GM21367 (cell line): ENCODE data around the gene SREBF1.
"Not testable (repeated sequence)": the region's sequence is repeated elsewhere in the genome, so short reads cannot be mapped to it uniquely, and the experiment has no call there.

ENCODE experiments used
- ATAC-seq: cut with Tn5 transposase; IDR thresholded peaks from one replicate; pipeline ENCODE4 v1.9.1; 2021; ENCODE audit not compliant: unreplicated experiment

Gene SREBF1

GRCh38 chr17:17813055-17813724 is 23.6 kb downstream of the SREBF1 start:
- no peak for ATAC-seq

- ATAC-seq = no peak
Measured at GRCh38 chr17:17812211-17813054, 24.4 kb downstream of the SREBF1 start.

GRCh38 chr17:17811381-17812210 is 25.2 kb downstream of the SREBF1 start:
- ATAC-seq = no peak

DNA sequence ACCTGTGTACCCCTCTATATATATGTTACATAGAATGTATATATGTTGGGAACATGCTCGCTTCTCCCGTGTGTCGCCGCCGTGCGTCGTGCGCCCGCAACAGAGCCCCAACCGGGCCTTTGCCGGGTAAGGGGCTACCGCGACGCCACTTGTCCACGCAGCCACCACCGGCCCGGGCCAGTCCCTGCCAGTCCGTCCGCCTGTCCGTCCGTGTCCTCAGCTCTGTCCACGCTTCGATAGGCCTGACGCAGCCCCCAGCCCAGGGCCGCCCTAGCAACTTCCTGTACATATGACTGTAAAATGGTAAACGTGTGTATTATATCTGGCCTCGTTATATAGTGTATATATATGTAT is 25.9 kb downstream of the SREBF1 start:
- ATAC-seq = no peak

GRCh38 chr17:17810084-17810894 is 26.5 kb downstream of the SREBF1 start:
- no peak for ATAC-seq

- ATAC-seq = no peak
Measured at GRCh38 chr17:17809531-17810083, 27.2 kb downstream of the SREBF1 start.

GRCh38 chr17:17808706-17809432 is 27.9 kb downstream of the SREBF1 start:
- ATAC-seq = no peak

- not testable (repeated sequence) for ATAC-seq
Measured at GRCh38 chr17:17808200-17808599, 28.6 kb downstream of the SREBF1 start.

DNA sequence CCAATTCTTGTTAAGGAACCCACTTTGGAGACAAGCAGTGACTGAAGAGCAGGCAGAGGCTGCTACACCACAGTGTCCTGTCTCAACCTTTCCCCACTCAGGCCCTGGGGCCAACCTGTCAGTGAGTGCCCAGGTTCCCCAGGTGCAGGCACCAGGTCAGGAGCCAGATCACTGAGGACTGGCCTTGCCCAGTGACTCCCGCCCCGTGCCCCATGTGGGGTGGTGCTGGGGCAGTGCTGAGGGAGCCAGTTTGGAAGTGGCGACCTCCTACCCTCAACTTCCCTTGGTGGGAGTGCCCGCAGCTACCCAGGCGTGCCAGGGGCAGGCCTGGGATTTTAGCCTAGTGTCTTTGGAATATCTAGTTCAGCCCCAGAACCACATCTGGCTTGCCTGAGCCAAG is 29.3 kb downstream of the SREBF1 start:
- ATAC-seq = no peak

DNA sequence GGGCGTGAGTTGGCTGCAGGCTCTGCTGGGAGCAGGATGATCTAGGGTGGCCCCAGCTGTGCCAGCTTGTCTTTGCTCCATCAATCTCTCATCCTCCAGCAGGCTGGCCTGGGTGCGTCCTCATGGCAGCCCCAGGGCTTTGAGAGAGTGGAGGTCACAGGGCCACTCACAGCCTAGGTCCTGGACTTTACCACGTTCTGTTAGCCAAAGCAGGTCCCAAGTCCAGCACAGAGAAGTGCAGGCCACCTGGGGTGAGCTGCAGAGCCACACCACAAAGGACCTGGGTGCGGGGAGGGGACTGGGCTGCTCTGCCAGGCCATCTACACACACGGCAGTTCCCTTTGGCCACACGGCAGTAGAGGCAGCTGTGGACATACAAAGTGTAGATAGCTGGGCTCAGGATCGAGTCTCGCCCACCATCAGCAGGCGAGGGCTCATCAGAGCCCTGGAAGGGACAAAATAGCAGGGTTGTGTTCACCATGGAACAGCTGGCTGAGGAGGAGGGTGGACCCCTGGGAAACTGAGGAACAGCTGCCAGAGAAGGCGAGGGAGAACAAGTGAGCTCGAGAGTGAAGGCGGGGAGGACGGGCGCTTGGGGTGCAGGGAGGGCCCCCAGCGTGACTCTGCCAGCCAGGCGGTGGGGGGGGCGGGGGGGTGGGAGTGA is 30.0 kb downstream of the SREBF1 start:
- ATAC-seq = no peak

DNA sequence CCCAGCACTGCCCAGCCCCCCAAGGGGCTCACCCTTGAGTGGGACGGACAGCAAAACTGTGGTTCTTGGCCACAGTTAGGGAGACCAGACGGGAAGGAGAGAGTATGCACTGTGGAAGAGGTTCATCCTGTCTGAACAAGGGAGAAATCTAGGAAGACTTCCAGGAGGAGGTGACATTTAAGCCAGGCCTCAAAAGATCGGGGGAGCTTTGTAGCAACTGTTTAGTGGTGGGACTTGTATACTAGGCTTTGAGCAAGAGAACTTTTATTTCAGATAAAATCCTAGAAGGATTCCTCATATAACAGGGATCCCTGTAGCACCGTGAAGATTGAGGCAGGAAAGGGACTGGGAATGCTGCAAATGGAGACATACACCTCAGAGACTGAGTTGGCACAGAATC is 30.8 kb downstream of the SREBF1 start:
- ATAC-seq = no peak

GRCh38 chr17:17805575-17805974 is 31.2 kb downstream of the SREBF1 start:
- no peak for ATAC-seq

- ATAC-seq = no peak
Measured at GRCh38 chr17:17804007-17804406, 32.8 kb downstream of the SREBF1 start.

DNA sequence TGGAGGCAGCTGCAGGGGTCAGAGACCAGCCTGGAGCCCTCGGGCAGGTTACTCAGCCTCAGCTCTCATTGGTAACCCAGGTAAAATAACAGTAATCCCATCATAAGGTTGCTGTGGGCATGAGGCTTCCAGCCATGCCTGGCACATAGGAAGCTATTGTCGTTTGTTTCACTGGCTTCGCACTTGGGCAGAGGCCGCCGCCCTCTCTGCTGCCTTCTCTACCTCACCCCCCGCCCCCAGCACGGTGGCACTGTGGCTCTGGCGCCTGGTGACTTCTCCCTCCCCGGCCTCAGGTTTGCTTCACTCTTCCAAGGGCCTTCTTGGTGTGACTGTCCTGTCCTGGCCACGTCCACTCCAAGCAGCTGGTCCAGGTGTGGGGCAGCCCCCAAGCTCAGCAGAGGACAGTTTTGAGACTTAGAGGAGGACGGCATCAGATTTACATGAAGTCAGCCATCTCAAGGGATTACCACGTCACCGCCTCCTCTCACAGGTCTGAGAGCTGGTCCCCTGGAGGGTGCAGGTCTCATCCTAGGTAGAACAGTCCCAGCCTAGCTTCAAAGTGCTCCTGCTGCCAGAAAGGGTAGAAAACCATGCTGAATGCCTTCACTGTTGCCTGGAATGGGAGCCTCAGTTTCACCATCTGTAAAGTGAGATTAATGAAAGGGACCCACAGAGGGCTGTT is 34.8 kb downstream of the SREBF1 start:
- ATAC-seq = no peak

- no peak for ATAC-seq
Measured at GRCh38 chr17:17800504-17801021, 36.2 kb downstream of the SREBF1 start.

DNA sequence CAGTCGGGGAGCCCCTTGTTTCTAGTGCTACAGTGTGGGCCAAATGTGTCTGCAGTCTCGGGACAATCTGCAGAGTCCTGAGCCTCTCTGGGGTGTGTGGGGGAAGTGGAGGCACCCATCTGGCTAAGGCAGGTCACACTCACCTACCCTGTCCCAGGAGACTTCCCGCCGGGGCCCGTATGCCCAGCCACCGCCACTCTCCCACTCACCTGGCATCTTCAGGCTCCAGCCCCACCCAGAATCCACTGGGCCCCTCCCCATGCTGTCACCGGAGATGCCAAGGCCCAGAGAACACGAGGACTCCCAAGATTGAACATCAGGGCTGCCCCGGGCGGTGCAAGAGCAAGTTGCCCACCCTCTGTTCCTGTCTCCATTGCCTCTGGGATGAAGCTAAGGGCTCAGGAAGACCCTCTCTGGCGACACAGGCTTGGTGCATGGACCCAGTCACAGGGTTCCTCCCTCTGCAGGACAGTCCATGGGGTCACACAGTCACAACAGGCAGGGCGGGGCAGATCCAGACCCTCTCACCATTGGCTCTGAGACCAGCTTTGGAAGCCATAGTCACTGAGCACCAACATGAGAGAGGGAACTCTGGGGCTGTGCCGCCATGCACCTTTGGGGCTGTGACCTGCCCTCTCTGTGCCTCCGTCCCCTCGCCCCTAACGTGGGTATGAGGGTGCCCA is 38.1 kb downstream of the SREBF1 start:
- ATAC-seq = no peak

GRCh38 chr17:17798010-17798556 is 38.7 kb downstream of the SREBF1 start:
- no peak for ATAC-seq
